Gastroesophageal sphincter (tissue), 3 donors: ENCODE measurements around the gene SEC22A.

Source experiments
- CTCF ChIP-seq, 4 experiments: fragments of 200-600 bp in 2 of 4; fragments of 450-650 bp in 2 of 4; sonication (generic) in 1 of 4; IDR thresholded peaks; one replicate each; pipeline ENCODE4 v1.5.1; 2017 to 2019; ENCODE audit warnings: antibody characterized with exemption in 4 of 4, mild to moderate bottlenecking in 2 of 4, moderate library complexity in 2 of 4
- POLR2AphosphoS5 ChIP-seq: sonication (generic); formaldehyde crosslinking; IDR thresholded peaks from one replicate; pipeline ENCODE4 v1.6.1; 2017; ENCODE audit warnings: antibody characterized with exemption

GRCh38 chr3:123307064-123307463 lies 105.3 kb downstream of the SEC22A start:
- TF ChIP-seq POLR2AphosphoS5 (no peak), CTCF (IDR thresholded peaks at IDR 0.05) (no peak)
